Measurements from ENCODE around the gene KSR1.

KSR1 gene

GRCh38 chr17:27597783-27598320 is 141.6 kb downstream of the KSR1 start:
- DNase-seq: no peak

DNA sequence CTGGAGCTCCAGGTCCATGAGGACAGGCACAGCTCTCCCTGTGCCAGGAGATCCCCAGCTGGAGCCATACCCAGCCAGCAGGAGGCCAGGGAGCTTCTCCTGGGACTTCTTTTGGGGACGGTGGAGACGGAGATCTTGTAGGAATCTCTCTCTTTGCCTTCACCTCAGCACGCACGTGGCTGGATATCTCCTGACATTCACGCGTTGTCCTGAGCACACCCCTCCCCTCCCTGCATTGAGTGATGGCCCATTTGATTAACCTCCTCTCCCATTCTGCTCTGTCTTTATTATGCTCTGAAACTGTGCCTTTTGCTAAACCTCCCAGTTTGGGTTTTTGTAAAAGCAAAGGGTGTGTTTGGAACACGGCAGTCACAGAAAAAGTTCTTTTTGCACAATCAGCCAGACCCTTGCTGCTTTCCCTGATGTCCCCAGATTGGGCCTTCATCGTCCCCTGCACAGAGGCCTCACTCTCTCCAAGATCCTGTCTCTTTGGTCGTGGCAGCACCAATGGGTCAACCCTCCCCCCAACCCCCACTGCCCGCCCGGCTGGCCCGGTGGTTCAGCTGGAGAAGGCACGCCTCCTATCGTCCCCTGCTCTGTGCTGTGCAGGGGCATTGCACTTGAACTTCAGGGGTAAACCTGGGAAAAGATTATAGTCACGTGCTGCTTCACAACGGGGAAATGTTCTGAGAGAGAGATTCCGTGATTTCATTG is 142.2 kb downstream of the KSR1 start:
- DNase-seq: no peak

GRCh38 chr17:27600471-27600870 is 144.2 kb downstream of the KSR1 start:
- no peak for DNase-seq

DNA sequence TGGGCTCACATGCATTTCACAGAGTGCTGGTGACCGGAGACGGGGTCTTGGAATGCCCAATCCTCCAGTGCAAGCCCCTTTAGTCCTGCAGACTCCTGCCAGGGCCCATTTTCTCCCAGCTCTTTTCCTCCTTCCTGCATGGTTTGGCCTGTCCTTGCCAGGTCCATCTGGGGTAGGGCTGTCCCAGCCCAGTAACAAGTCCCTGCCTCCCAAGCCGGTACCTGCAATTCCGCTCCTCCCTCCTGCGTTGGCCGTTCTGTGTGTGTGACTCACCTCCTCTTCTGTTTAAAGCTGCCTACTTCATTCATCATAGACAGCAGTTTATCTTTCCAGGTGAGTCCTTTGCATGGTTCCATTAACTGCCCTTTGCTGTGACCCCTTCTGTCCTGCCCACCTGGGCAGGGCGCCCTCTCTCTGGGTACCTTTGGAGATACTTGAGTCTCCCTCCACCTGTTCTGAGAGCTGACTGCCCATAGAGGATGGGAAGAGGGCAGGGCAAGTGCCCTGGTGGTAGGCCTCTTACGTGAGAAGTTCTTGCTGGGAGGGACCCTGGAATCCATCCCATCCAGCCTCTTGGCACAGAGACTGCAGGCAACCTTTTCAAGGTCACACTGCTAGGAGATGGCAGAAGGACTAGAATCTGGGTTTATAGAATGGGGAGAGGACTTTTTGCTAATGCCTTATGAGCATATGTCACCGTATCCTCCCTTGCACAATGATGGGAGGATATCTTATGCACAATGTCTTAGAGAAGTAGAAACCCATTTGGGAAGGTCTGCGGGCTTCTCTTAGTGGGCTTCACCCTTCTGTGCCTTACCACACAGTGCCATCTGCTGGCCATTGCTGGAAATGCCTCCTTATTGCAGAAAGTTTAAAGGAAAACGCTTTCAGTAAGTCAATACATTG is 145.1 kb downstream of the KSR1 start:
- DNase-seq: peak; percentile 58

GRCh38 chr17:27601975-27602302 is 145.7 kb downstream of the KSR1 start:
- no peak for DNase-seq

DNA sequence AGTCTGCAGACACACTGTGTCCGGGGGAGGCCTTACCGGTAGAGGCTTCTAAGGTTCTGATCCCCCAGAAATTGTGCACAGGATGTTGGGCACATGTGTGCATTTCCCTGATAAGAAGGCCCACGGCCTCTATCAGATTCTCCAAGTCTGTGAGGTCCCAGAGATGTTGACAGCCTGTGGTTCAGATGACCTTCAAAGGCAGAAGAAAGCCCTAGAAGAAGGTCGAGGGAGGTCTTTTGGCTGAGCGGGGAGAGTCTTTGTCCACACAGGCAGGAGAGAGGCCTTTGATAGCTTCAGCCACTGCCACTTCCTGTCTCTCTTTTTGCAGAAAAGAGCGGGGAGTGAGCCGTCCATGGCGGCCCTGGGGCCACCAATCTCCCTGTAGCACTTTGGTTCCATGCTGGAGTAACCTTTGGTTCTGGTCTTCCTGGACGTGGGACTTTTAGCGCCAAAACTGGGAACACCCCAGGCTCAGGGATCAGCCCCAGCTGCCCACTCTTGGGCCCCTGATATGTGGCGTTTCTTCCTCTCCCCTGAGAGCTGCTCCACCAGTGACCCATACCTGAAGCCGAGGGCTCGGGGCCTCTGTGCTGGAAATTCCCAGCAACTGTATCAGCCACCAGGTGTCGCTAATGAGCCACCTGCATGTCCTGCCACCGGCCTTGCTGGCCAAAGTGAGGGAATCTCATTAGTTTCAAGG is 146.6 kb downstream of the KSR1 start:
- no peak for DNase-seq

DNA sequence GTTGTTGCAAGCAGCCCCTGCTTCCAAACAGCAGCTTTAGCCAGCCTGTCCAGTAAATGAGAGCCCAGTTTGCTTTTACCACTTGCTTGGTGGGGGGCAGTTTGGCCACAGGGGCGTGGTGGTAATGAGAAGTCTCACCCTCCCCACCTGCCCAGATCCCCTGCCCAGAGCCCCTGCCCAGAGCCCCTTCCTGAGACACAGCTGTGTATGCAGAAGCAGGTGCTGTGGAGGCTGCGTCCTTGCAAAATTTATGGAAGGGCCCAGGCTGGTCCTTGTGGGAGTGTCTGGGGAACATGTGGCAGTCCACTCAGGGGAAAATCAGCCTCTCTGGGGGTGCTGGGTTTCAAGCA is 147.1 kb downstream of the KSR1 start:
- DNase-seq: no peak

DNA sequence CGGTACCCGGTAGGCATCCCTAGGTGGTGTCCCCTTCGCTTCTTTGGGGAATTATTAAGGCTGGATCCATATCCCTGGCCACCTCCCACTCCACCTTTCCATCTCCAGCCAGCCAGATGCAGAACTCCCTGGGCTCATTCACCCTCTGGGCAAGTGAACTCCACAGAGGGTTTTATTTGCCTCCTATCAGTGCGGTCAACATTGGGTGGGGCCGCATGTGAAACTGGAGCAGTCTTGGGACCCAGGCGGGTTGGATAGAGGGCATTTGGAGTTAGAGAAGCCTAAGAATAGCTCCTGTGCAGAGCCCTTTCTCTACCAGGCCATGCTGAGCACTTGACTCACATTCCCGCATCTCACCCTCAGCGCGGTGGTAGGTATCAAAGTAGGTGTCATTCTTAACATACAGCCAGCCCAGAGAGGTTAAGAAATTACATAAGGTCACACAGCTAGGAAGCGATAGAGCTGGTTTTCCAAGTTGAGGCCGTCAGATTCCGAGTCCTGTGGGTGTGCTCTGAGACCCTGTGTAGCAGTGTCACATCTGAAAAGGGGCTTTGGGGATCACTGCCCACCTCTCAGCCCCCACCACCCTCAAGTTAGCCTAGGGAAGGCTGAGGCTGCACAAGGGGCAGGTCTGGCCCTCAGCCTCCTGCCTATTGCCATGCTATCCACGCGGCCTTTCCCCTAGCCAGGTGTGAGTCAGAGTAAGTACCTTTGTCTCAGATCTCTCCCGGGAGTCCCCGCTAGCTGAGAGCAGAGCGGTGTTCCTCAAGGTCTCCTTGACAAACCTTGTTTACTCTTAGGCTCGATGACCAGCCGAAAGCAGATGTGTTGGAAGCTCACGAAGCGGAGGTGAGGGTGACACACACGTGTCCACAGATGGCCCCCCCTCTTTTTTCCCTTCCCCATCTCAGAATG is 147.9 kb downstream of the KSR1 start:
- no peak for DNase-seq

GRCh38 chr17:27605409-27605808 is 149.2 kb downstream of the KSR1 start:
- no peak for DNase-seq

GRCh38 chr17:27607521-27608091 is 151.4 kb downstream of the KSR1 start:
- no peak for DNase-seq

- no peak for DNase-seq
Observed at GRCh38 chr17:27608328-27609230, 152.3 kb downstream of the KSR1 start.

DNA sequence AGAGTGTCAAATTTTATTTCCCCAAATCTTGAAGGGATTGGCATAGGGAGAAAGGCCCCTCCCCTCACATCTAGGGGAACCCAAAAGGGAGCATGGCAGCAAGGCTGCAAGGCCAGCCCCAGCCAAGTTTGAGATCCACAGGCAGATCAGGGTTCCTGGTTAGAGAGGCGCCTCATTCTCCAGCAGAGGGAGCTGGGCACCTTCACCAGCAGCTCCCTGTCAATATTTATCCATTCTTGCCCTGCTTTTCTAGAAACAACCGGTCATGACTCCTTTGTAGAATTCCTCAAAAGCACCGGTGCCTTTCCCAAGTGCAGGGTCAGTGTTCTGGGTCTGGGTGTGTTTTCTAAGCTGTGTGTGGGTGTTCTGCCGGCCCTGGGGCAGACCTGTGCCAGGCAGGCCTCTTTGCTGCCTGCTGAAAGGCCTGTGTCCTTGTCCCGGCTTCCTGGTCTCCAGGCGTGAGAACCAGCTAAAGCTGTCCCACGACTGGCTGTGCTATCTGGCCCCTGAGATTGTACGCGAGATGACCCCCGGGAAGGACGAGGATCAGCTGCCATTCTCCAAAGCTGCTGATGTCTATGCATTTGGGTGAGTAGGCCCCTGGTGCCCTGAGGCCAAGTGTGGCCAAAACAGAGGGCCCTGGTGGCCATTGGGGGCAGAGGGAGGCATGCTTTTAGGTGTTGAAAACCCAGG is 153.5 kb downstream of the KSR1 start:
- no peak for DNase-seq

DNA sequence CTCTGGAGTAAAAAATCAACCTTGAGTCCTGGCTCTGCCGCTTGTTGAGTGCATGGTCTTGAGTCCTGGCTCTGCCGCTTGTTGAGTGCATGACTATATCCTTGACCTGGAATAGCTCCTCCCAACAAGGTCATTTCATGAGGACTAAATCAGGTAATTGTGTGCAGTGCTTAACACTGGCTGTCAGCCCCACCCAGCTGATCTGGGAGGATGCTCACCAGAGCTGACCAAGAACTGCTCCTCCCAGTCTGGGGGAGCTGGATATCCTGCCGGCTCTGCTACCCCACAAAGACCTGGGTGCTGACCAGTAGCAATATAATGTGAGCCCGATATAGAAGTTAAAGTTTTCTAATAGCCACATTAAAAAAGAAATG is 154.0 kb downstream of the KSR1 start:
- DNase-seq: no peak

GRCh38 chr17:27612160-27612770 is 156.0 kb downstream of the KSR1 start:
- DNase-seq: no peak

DNA sequence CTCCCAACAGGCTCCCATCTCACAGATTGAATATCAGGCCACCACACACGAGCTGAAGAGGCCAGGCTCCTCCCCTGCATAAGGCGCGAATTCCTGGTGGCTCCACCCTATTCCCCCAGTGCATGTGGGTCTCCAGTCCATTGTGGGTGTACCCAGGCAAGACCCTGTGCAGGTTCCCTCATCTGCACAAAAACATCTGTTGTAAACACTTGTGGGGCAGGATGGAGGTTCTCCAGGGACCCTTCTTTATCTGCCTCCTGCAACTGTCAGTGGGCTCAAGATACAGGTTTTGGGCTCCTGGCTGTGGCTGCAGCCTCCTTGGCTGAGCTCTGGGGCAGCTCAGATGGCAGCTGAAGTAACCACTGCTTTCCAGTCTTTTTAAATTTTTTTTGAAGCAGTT is 157.2 kb downstream of the KSR1 start:
- no peak for DNase-seq

DNA sequence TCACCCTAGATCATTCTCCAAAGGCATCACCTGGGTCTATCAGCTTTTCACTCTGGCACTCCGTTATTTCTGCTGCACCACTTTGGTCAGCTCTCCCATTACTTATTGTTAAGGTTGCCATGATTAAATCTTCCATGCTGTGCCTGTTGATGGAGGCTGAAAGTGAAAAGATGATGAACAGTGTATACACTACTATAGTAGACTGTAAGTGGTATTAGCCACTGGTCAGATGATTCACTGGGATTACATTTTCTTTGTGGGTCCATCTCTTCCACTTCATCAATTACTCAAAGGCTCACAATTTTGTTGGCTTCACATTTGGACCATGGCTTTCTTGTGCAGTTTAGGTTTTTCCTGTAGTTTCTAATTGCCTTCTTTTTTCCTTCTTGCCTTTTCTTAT is 158.9 kb downstream of the KSR1 start:
- no peak for DNase-seq

DNA sequence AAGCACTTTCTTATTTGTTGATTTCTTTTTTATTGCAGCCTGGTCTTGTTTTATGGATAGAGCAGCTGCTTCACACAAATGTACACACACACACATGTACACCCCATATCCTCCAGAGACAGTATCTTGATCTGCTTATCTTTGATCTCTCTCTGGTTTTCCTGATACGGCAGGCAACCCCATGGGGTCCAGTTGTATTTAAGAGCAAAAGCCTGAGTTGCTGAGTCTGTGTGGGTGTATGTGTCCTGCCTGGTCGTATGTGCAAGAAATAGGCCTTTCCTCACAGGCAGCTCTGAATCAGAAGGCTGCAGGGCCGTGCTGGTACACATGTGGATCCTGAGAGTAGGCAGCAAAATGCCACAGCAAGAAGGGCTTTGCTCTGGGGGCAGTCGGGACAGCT is 160.2 kb downstream of the KSR1 start:
- no peak for DNase-seq

GRCh38 chr17:27618417-27618816 is 162.2 kb downstream of the KSR1 start:
- no peak for DNase-seq

GRCh38 chr17:27620721-27621120 is 164.5 kb downstream of the KSR1 start:
- DNase-seq: no peak

GRCh38 chr17:27621536-27621935 is 165.3 kb downstream of the KSR1 start:
- DNase-seq: no peak
